K562 (cell line): ENCODE results near the gene SESN2. TPM values are rescaled to one million over a fixed set of nuclear protein-coding genes. Genes with fewer than 3 reads are reported as not detected.

Source experiments
- CREBBP ChIP-seq: IDR thresholded peaks from one replicate; pipeline ENCODE4 v1.6.1; 2012; ENCODE audit warnings: low read depth, mild to moderate bottlenecking, control low read depth, inconsistent platforms, low read length
- GABPB1 ChIP-seq: sonication (generic); formaldehyde crosslinking; IDR thresholded peaks from 2 replicates; pipeline ENCODE4 v1.8.0; 2022; ENCODE audit warnings: mild to moderate bottlenecking, missing genetic modification reagents
- ID3 ChIP-seq, 2 experiments: fragments of 250-450 bp in 1 of 2; fragments of 450-650 bp in 1 of 2; sonication (Bioruptor Pico) in 1 of 2; IDR thresholded peaks; 2 replicates each; pipeline versions ENCODE4 v1.6.1 to v1.8.0; 2016 to 2021; ENCODE audit warnings: mild to moderate bottlenecking in 2 of 2, moderate library complexity in 2 of 2, missing compliant biosample characterization in 1 of 2, missing genetic modification characterization in 1 of 2
- KLF6 ChIP-seq: fragments of 250-450 bp; sonication (Bioruptor Pico); IDR thresholded peaks from 2 replicates; pipeline ENCODE4 v1.4.0; 2020; ENCODE audit warnings: mild to moderate bottlenecking, moderate library complexity, borderline replicate concordance
- MCM7 ChIP-seq, 2 experiments: fragments of 450-650 bp; IDR thresholded peaks; 2 replicates each; pipeline ENCODE4 v1.6.1; 2016 to 2018
- NBN ChIP-seq: fragments of 450-650 bp; IDR thresholded peaks from 2 replicates; pipeline ENCODE4 v1.6.1; 2016; ENCODE audit warnings: low read depth, mild to moderate bottlenecking
- PATZ1 ChIP-seq: fragments of 250-450 bp; sonication (Bioruptor Pico); IDR thresholded peaks from 2 replicates; pipeline ENCODE4 v1.5.0; 2020; ENCODE audit warnings: mild to moderate bottlenecking, borderline replicate concordance
- RAD21 ChIP-seq, 2 experiments: fragments of 250-450 bp in 1 of 2; fragments of 450-650 bp in 1 of 2; sonication (Bioruptor Pico) in 1 of 2; formaldehyde crosslinking in 1 of 2; IDR thresholded peaks in 1 of 2; conservative IDR thresholded peaks in 1 of 2; 2 replicates each; pipeline versions ENCODE4 v1.4.0 to v1.8.0; 2020 to 2022; ENCODE audit warnings: mild to moderate bottlenecking in 2 of 2, moderate library complexity in 1 of 2
- RBM25 ChIP-seq: fragments of 200-400 bp; formaldehyde crosslinking; IDR thresholded peaks from 2 replicates; pipeline ENCODE4 v1.6.1; 2018; ENCODE audit warnings: low read length, low read depth, moderate library complexity; ENCODE audit not compliant: severe bottlenecking
- SIN3A ChIP-seq, 2 experiments: fragments of 150-350 bp in 1 of 2; IDR thresholded peaks; 2 replicates each; pipeline ENCODE4 v1.6.1; 2011 to 2016; ENCODE audit warnings: borderline replicate concordance in 2 of 2, low read depth in 2 of 2, low read length in 2 of 2, mild to moderate bottlenecking in 2 of 2, moderate library complexity in 2 of 2; ENCODE audit not compliant: control insufficient read depth in 1 of 2
- TCF7 ChIP-seq: sonication (generic); IDR thresholded peaks from 2 replicates; pipeline ENCODE4 v1.6.1; 2016; ENCODE audit warnings: antibody characterized with exemption, borderline replicate concordance
- TEAD1 ChIP-seq, 2 experiments: fragments of 450-650 bp in 1 of 2; sonication (generic) in 1 of 2; formaldehyde crosslinking; IDR thresholded peaks; 2 replicates each; pipeline versions ENCODE4 v1.4.0 to v1.8.0; 2020 to 2022; ENCODE audit warnings: mild to moderate bottlenecking in 2 of 2, missing genetic modification reagents in 1 of 2
- ZNF217 ChIP-seq: sonication (generic); formaldehyde crosslinking; IDR thresholded peaks from 2 replicates; pipeline ENCODE4 v1.8.0; 2022; ENCODE audit warnings: mild to moderate bottlenecking, missing genetic modification reagents
- ZNF274 ChIP-seq: IDR thresholded peaks from 2 replicates; pipeline ENCODE4 v1.6.1; 2011; ENCODE audit warnings: low read depth, mild to moderate bottlenecking, low read length, moderate library complexity, borderline replicate concordance
- ZNF318 ChIP-seq, 2 experiments: fragments of 450-650 bp; IDR thresholded peaks; 2 replicates each; pipeline ENCODE4 v1.6.1; 2016; ENCODE audit warnings: mild to moderate bottlenecking in 2 of 2, borderline replicate concordance in 1 of 2, low read depth in 1 of 2, moderate library complexity in 1 of 2
- polyA plus RNA-seq, 8 experiments: library from polyadenylated mRNA; depleted of rRNA in 4 of 8; stranded (reverse) in 5 of 8; unstranded in 3 of 8; fragments of >200 nt; fragmentation: Nextera tagmentation in 2 of 8; fragmentation: Illumina TruSeq in 1 of 8; extraction: Ambion mirVana in 2 of 8; extraction: Trizol in 1 of 8; gene quantifications; 2 replicates each; pipeline versions ENCODE4 v1.2.1 to v1.2.3, GENCODE V29; 2011 to 2014; ENCODE audit warnings: inconsistent platforms in 1 of 8, missing spikeins in 1 of 8
- total RNA-seq, 7 experiments: library from RNA; depleted of rRNA in 6 of 7; stranded (reverse); fragments of >200 nt in 6 of 7; fragmentation: Illumina TruSeq in 2 of 7; extraction: Trizol in 2 of 7; gene quantifications; 2 replicates each; pipeline versions ENCODE4 v1.2.1 to v1.2.3, GENCODE V29; 2011 to 2021; ENCODE audit warnings: low replicate concordance in 1 of 7

Gene SESN2
- total and polyA plus RNA-seq, 9 of the 15 experiments (the other 6 are each of a cell fraction or from before 2014, with no cell fraction given) = 3.7 to 71.3 (median 16.8) TPM

GRCh38 chr1:28259252-28259933, at the start of gene SESN2 (continued):
- TF ChIP-seq ID3 (CRISPR knock-in tag; IDR thresholded peaks at IDR 0.05) (no peak), ID3 (tag; IDR thresholded peaks at IDR 0.05) (no peak), TEAD1 (CRISPR knock-in tag; IDR thresholded peaks at IDR 0.05) (no peak; a peak in 2 of 4 replicates), CREBBP (no peak), ZNF318 (IDR thresholded peaks at IDR 0.05; ENCODE audit: borderline replicate concordance in 1 of 2, low read depth in 1 of 2) (no peak), NBN (no peak), KLF6 (0 out of 2 replicates have a peak, but pooled peaks have one; percentile 2), ZNF274 (no peak), RAD21 (CRISPR knock-in tag; conservative IDR thresholded peaks at IDR 0.05 in 1 of 2, IDR thresholded peaks at IDR 0.05 in 1 of 2) (peak in 1 of 2 experiments; percentile 31; a peak in 3 of 4 replicates), TCF7 (no peak), GABPB1 (CRISPR knock-in tag) (no peak; the same call in 1 of the 2 replicates), SIN3A (IDR thresholded peaks at IDR 0.05; ENCODE audit: borderline replicate concordance in 2 of 2, control insufficient read depth in 1 of 2, low read depth in 2 of 2, low read length in 2 of 2) (no peak; a peak in 1 of 4 replicates), PATZ1 (CRISPR knock-in tag) (no peak), ZNF217 (CRISPR knock-in tag) (no peak), RBM25 (peak; percentile 14), MCM7 (IDR thresholded peaks at IDR 0.05) (no peak)
